DMS79 (cell line): ENCODE data around the gene CLTRN.
"Not testable (repeated sequence)": the region's sequence is repeated elsewhere in the genome, so short reads cannot be mapped to it uniquely, and the experiment has no call there.

Source experiments
- DNase-seq: peaks from one replicate; lab custom pipeline; 2025; lab: John Stamatoyannopoulos, UW

Gene CLTRN

DNA sequence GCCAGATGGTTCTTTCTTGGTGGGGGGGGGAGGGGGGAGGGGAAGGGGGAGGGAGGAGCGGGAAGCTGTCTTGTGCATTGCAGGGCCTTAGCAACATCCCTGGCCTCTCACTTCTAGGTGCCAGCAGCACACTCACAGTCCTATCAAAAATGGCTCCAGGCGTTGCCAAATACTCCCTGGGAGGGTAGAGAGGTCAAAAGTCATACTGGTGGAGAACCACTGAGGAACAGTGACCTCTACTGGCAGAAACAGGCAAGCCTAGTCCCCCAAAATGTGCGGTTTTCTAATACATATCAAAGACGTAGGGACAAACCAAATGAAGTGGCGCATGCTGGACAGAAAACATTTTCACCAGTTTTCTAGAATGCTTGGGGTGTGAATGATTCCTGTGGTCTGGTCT lies 17.1 kb downstream of the CLTRN start:
- not testable (repeated sequence) for DNase-seq

- no peak for DNase-seq
Measured at GRCh38 chrX:15646543-15646942, 18.1 kb downstream of the CLTRN start.

- DNase-seq: no peak
Measured at GRCh38 chrX:15646031-15646430, 18.6 kb downstream of the CLTRN start.

DNA sequence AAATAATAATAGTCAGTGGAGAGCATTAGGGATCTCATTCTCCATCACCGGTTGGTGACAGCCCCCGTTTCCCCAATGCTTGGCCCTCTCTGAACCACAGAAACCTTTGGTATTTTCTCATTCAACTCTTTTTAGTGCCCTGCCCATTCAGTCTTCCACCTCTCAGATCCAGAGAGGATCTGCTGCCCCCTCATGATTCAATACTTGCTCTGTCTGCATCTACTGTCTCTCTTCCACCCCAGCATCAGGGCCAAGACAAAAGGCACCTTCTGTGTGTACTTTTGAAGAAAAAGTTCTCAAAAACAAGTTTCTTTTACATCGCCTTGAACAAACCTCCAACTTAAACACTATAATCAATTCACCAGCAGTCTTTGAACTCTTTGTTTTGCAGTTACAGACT lies 19.3 kb downstream of the CLTRN start:
- no peak for DNase-seq

DNA sequence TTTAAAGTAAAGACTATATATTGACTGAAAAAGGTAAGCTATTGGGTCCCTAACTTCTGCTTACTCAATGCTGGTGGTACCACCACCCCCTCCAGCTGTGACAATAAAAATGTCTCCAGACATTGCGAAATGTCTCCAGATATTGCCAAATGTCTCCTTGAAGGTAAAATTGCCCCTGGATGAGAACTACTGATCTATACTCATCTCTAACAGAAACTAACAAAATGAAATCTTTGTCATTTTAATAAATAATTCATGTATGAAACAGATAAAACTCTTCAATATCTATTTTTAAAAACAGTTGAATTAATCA lies 20.1 kb downstream of the CLTRN start:
- no peak for DNase-seq

- DNase-seq: no peak
Measured at GRCh38 chrX:15643786-15644559, 20.6 kb downstream of the CLTRN start.

GRCh38 chrX:15631637-15632036 lies 33.0 kb downstream of the CLTRN start:
- no peak for DNase-seq

DNA sequence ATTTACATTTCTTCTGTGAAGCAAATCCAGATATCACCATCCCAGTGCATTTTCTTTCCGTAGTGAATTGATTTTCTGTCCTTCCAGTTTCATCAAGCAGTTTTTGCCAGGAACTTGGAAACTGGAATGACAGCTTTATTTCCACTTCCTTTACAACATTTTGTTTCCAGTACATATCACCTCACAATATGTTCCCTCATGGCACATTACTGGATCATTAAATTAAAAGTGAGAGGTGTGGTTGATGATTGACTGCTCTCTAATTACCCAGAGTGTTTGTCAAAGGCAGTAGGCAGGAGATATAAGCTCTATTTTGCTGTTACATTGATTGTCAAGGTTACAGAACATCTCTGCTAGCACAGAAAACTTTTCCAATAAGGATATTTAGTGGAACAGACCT lies 41.6 kb downstream of the CLTRN start:
- no peak for DNase-seq

GRCh38 chrX:15619053-15619755 lies 45.4 kb downstream of the CLTRN start:
- no peak for DNase-seq

DNA sequence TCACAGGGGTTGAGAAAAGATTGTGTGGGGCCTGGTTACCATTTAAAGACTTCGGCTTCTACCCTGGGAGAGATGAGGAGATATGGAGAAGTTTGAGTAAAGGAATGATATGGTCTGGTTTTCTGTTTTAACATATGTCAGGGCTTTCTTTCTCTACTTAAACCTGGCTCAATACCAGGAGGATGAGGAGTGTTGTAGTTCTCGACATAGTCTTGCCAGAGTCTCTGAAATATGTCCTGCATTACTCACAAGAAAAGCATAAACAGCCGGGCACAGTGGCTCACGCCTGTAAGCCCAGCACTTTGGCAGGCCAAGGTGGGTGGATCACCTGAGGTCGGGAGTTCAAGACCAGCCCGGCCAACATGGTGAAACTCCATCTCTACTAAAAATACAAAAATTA lies 47.5 kb downstream of the CLTRN start:
- DNase-seq: no peak

GRCh38 chrX:15616531-15616930 lies 48.1 kb downstream of the CLTRN start:
- DNase-seq: no peak

- no peak for DNase-seq
Measured at GRCh38 chrX:15607067-15607466, 57.5 kb downstream of the CLTRN start.

DNA sequence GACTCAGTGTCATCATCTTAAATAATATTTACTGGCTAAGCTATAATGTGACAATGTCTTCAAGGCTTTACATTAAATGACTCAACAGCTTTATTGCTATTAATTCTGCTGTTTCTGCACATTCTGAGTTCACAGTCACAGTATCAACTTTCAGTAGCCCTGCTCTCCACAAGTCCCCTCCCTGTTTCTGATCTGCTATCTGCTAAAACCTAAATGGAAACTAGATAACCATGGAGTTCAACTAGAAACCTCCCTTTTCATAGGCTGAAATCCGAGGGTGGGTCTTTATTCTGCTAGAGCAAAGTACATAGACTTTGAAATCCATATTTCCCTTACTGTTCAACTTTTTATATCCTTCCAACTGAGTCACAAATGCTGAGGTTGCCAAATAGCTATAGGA lies 58.5 kb downstream of the CLTRN start:
- DNase-seq: no peak

DNA sequence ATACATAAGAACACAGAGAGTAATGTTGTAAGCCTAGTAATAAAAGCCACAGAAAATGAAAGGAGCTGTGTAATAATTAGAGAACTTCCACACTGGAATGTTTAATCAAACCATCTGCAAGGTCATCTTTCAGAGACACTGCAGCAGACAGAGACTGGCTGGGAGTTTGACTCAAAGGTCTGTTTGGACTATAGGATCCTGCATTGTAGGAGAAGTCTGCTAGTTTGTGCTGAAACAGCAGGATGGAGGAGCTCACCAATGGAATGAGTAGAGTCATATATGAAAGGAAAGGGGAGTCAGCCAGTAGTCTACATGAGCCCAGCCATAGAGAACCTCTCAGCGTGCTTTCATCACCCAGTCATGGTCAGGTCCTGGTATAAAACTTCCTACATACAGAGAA lies 59.4 kb downstream of the CLTRN start:
- DNase-seq: no peak

- DNase-seq: no peak
Measured at GRCh38 chrX:15602761-15603160, 61.8 kb downstream of the CLTRN start.

DNA sequence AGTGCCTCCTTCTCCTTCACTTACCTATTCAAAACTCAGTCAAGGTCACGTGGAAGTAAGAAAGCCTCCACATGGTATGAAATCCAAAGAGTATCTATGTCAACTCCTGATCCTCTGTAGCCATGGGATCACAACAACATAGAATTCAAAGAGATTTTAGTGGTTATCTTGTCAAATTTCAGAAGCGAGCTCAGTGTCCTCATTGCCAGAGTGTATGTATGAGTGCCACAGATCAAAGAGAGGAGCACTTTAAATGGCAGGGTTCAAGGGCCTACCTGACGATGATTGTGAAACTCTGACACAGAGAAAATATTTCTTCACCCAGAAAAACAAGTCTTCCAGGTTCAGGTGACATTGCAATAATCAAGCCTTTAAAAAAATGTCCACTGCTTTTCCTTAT lies 62.7 kb downstream of the CLTRN start:
- DNase-seq: no peak

DNA sequence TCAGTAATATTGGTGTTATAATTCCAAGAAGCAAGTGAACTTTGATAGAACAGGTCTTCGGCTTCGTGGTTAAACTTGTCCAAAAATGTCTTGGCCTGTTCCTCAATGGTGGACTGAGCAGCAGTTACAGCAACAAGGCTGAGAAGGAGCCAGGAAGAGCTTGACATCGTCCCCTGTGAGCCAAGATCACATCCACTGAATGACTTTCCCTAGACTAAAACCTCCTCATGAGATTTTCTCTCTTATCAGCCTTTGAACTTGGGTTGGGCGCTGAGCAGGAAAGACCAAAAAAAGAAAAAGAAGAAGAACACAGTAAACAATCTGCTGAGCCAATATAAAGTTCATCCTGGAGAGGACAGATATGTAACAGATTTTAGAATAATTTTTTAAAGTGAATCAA lies 63.9 kb downstream of the CLTRN start, which contains the start of gene ACE2:
TSS of gene ACE2 (minus strand) at position 216 of the 400 bp plus-strand sequence. CDS start at position 167, 49 bp downstream.
- no peak for DNase-seq

DNA sequence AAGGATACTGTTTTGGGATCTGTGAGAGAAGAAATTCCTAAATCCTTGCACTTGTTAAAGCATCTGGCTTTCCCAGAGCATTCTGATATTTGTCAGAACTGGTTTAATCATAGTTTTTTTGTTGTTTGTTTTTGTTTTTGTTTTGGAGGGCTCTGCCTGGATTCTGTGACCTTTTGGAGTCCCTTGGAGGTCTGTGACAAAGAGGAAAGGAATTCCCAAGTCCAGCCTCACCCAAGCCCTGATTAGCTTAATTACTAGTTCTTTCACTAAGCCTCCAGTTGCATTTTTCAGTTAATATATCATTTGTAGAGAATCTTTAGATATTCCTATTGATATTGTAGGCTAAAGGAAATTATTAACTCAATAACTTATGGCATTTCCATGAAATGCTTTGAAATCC lies 64.6 kb downstream of the CLTRN start:
- no peak for DNase-seq

GRCh38 chrX:15599461-15599860 lies 65.1 kb downstream of the CLTRN start:
- no peak for DNase-seq

DNA sequence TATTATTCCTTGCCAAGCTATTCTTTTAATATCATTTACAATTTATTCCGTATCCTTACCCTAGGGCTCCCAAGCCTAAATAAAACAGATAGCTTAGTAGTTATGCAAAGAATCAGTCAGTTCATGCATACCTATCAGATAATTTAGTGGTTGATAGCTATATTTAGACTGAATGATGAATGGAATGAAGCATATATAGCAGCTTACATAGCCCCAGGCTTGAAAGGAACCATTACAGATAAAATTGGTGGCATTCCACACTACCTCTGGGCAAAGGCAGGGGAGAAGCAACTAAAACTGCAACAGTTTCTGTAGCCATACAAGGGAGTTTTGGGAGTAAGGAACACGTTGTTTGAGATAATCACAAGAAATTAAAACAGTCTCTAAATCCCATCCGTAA lies 66.6 kb downstream of the CLTRN start:
- DNase-seq: no peak

- no peak for DNase-seq
Measured at GRCh38 chrX:15594371-15594770, 70.2 kb downstream of the CLTRN start.

GRCh38 chrX:15579778-15580747 lies 84.5 kb downstream of the CLTRN start:
- DNase-seq: no peak
